HG02798 (cell line): ENCODE measurements around the gene FRA10AC1.

ENCODE experiments used
- ATAC-seq: cut with Tn5 transposase; IDR thresholded peaks from one replicate; pipeline ENCODE4 v1.9.1; 2021; ENCODE audit warnings: mild to moderate bottlenecking; ENCODE audit not compliant: unreplicated experiment, poor library complexity

The FRA10AC1 gene

GRCh38 chr10:93630625-93631557 lies 71.5 kb downstream of the FRA10AC1 start:
- no peak for ATAC-seq

- no peak for ATAC-seq
Measured at GRCh38 chr10:93629647-93630305, 72.6 kb downstream of the FRA10AC1 start.

GRCh38 chr10:93628858-93629257 lies 73.5 kb downstream of the FRA10AC1 start:
- ATAC-seq = no peak

GRCh38 chr10:93622942-93623341 lies 79.5 kb downstream of the FRA10AC1 start:
- no peak for ATAC-seq

- ATAC-seq = no peak
Measured at GRCh38 chr10:93620925-93621324, 81.5 kb downstream of the FRA10AC1 start.
